HepG2 (cell line): ENCODE results near the gene CNBD2. TPM values are rescaled to one million over a fixed set of nuclear protein-coding genes. Genes with fewer than 3 reads are reported as not detected.

Experiments
- ATAC-seq: fragments of 200-7000 bp; cut with Tn5 transposase; 3 replicates; pipeline ENCODE4 v1.9.1; 2020; ENCODE audit warnings: mild to moderate bottlenecking, moderate library complexity
- BruUV-seq: library from RNA; stranded (reverse); fragments of 400-500 nt; replicated peaks from 2 replicates; lab custom pipeline; 2021; lab: Mats Ljungman, UMichigan
- CTCF ChIA-PET: fragments of 300-600 bp; formaldehyde crosslinking; extraction: SDS; loops from one replicate; lab custom pipeline; 2021; ENCODE audit warnings: low total read pairs, inconsistent platforms, low intra/inter-chr PET ratio; lab: Yijun Ruan, JAX
- POLR2A ChIA-PET: fragments of 350-600 bp; sonication (Branson Sonifier 250); formaldehyde crosslinking; loops from one replicate; lab custom pipeline; 2020; ENCODE audit warnings: antibody characterized with exemption, inconsistent platforms; lab: Yijun Ruan, JAX
- DNase-seq: peaks from one replicate; pipeline ENCODE4 v3.0.0-alpha.2; 2015; ENCODE audit warnings: low spot score
- FAIRE-seq: peaks from 3 replicates; lab custom pipeline; 2011; peaks lifted over from hg19 to GRCh38; lab: Jason Lieb, UNC
- H2AFZ ChIP-seq: one replicate; pipeline ENCODE4 v1.6.1; 2011; ENCODE audit warnings: low read length, inconsistent platforms
- H3K27ac ChIP-seq: fragments of 300-600 bp; 3 replicates; pipeline ENCODE4 v1.8.0; 2011; ENCODE audit warnings: mixed run types, mild to moderate bottlenecking, mixed read lengths, low read length, inconsistent platforms; ENCODE audit not compliant: insufficient read depth; ENCODE audit errors: extremely low read length
- H3K27me3 ChIP-seq, 2 experiments: fragments of 200-600 bp in 1 of 2; 2 replicates in 1 of 2; 3 replicates in 1 of 2; pipeline versions ENCODE4 v1.6.0 to v1.8.0; 2011; ENCODE audit warnings: low read length in 2 of 2, mild to moderate bottlenecking in 2 of 2, moderate library complexity in 2 of 2, inconsistent platforms in 1 of 2; ENCODE audit not compliant: insufficient read depth in 2 of 2, control insufficient read depth in 1 of 2
- H3K36me3 ChIP-seq, 2 experiments: fragments of 200-600 bp in 1 of 2; replicated peaks in 1 of 2; 2 replicates in 1 of 2; 3 replicates in 1 of 2; pipeline versions ENCODE4 v1.5.1 to v1.8.0; 2011; ENCODE audit warnings: low read length in 2 of 2, inconsistent platforms in 1 of 2; ENCODE audit not compliant: insufficient read depth in 2 of 2, control insufficient read depth in 1 of 2
- H3K4me1 ChIP-seq: 2 replicates; pipeline ENCODE4 v1.5.1; 2012; ENCODE audit warnings: low read length, inconsistent platforms; ENCODE audit not compliant: insufficient read depth
- H3K4me2 ChIP-seq: 2 replicates; pipeline ENCODE4 v1.6.0; 2011; ENCODE audit warnings: low read depth, low read length, inconsistent platforms
- H3K4me3 ChIP-seq, 3 experiments: fragments of 200-600 bp in 1 of 3; sonication (generic), shearing (Covaris generic) in 1 of 3; replicated peaks in 1 of 3; 2 replicates each; pipeline ENCODE4 v1.5.1; 2011 to 2016; ENCODE audit warnings: low read length in 3 of 3, inconsistent platforms in 2 of 3, low read depth in 2 of 3, mild to moderate bottlenecking in 2 of 3, control low read depth in 1 of 3, mixed read lengths in 1 of 3; ENCODE audit not compliant: insufficient read depth in 1 of 3
- H3K79me2 ChIP-seq: one replicate; pipeline ENCODE4 v1.6.1; 2011; ENCODE audit warnings: low read length, inconsistent platforms; ENCODE audit not compliant: insufficient read depth
- H3K9ac ChIP-seq: 2 replicates; pipeline ENCODE4 v1.6.0; 2011; ENCODE audit warnings: mild to moderate bottlenecking, low read depth, low read length, inconsistent platforms; ENCODE audit not compliant: insufficient read depth
- H3K9me3 ChIP-seq: 2 replicates; pipeline ENCODE4 v1.5.1; 2012; ENCODE audit warnings: mild to moderate bottlenecking, low read length
- H4K20me1 ChIP-seq: 2 replicates; pipeline ENCODE4 v1.6.0; 2011; ENCODE audit warnings: inconsistent platforms, mild to moderate bottlenecking, low read length, moderate library complexity; ENCODE audit not compliant: insufficient read depth
- FOXK1 ChIP-seq: sonication (generic); formaldehyde crosslinking; IDR thresholded peaks from 2 replicates; pipeline ENCODE4 v1.4.0; 2020; ENCODE audit warnings: low read depth, missing genetic modification reagents, borderline replicate concordance
- FOXM1 ChIP-seq: sonication (generic); formaldehyde crosslinking; IDR thresholded peaks from 2 replicates; pipeline ENCODE4 v1.5.0; 2020; ENCODE audit warnings: missing genetic modification reagents
- HIVEP1 ChIP-seq: sonication (generic); formaldehyde crosslinking; IDR thresholded peaks from 2 replicates; pipeline ENCODE4 v1.4.0; 2020; ENCODE audit warnings: mild to moderate bottlenecking, missing genetic modification reagents
- MZF1 ChIP-seq: sonication (generic); formaldehyde crosslinking; IDR thresholded peaks from 2 replicates; pipeline ENCODE4 v1.8.1; 2023; ENCODE audit warnings: mild to moderate bottlenecking, missing genetic modification reagents, borderline replicate concordance
- NR2F2 ChIP-seq: IDR thresholded peaks from 2 replicates; pipeline ENCODE4 v1.6.1; 2012; ENCODE audit warnings: low read depth, inconsistent platforms, borderline replicate concordance
- SMAD9 ChIP-seq: sonication (generic); formaldehyde crosslinking; IDR thresholded peaks from 2 replicates; pipeline ENCODE4 v1.5.1; 2020; ENCODE audit warnings: mild to moderate bottlenecking, missing genetic modification reagents
- ZNF274 ChIP-seq: sonication (generic); formaldehyde crosslinking; IDR thresholded peaks from 2 replicates; pipeline ENCODE4 v1.5.1; 2020; ENCODE audit warnings: mild to moderate bottlenecking, missing genetic modification reagents
- ZNF3 ChIP-seq: IDR thresholded peaks from 2 replicates; pipeline ENCODE4 v1.7.0; 2017; ENCODE audit warnings: inconsistent platforms
- ZNF501 ChIP-seq: sonication (generic); formaldehyde crosslinking; IDR thresholded peaks from 2 replicates; pipeline ENCODE4 v1.5.1; 2020; ENCODE audit warnings: mild to moderate bottlenecking, moderate library complexity, missing genetic modification reagents
- ZNF761 ChIP-seq: sonication (generic); formaldehyde crosslinking; conservative IDR thresholded peaks from 2 replicates; pipeline ENCODE4 v1.4.0; 2020; ENCODE audit warnings: mild to moderate bottlenecking, missing genetic modification reagents
- WGBS: methylation state at CpG from one replicate; pipeline ENCODE4 v1.1.6; 2017; ENCODE audit warnings: low lambda C conversion rate; 5-methylcytosine and 5-hydroxymethylcytosine counted together
- in situ Hi-C: cut with HindIII; loops from 2 replicates; pipeline ENCODE4 v1.10.0; 2017; ENCODE audit warnings: low pct_unique_long_range_greater_than_20kb; ENCODE audit not compliant: extremely low pct_ligation_motif_present
- intact Hi-C: fragments of 100-400 bp; cut with micrococcal nuclease; formaldehyde crosslinking; loops from one replicate; pipeline ENCODE4 v1.10.0; 2022; ENCODE audit not compliant: unreplicated experiment
- polyA plus RNA-seq, 8 experiments: library from polyadenylated mRNA; depleted of rRNA in 3 of 8; stranded (reverse) in 7 of 8; unstranded in 1 of 8; fragments of >200 nt; fragmentation: Illumina TruSeq in 4 of 8; extraction: Trizol in 4 of 8; gene quantifications; 2 replicates each; pipeline versions ENCODE4 v1.2.1 to v1.2.3, GENCODE V29; 2011 to 2016; ENCODE audit warnings: low read depth in 4 of 8, missing spikeins in 1 of 8, mixed read lengths in 1 of 8; ENCODE audit not compliant: insufficient read depth in 1 of 8
- total RNA-seq, 5 experiments: library from RNA; depleted of rRNA; stranded (reverse); fragments of >200 nt; fragmentation: Illumina TruSeq; extraction: Trizol; gene quantifications; 2 replicates each; pipeline ENCODE4 v1.2.3, GENCODE V29; 2016; ENCODE audit warnings: low read depth in 1 of 5
- TF ChIP-seq, protein P1 (sequence below): sonication (generic); formaldehyde crosslinking; IDR thresholded peaks from 2 replicates; pipeline ENCODE4 v1.4.0; 2020; ENCODE audit warnings: low read depth, mild to moderate bottlenecking, missing genetic modification reagents
- TF ChIP-seq, protein P2 (sequence below): sonication (generic); formaldehyde crosslinking; conservative IDR thresholded peaks from 2 replicates; pipeline ENCODE4 v1.8.0; 2022; ENCODE audit warnings: low read depth, missing genetic modification reagents
- TF ChIP-seq, protein P3 (sequence below): sonication (generic); formaldehyde crosslinking; IDR thresholded peaks from 2 replicates; pipeline ENCODE4 v1.4.0; 2020; ENCODE audit warnings: mild to moderate bottlenecking, low read depth, missing genetic modification reagents

CNBD2 gene
- total and polyA plus RNA-seq, 2 of the 13 experiments (the other 11 are each of a cell fraction or from before 2014, with no cell fraction given): 12.4 to 22.8 TPM

DNA sequence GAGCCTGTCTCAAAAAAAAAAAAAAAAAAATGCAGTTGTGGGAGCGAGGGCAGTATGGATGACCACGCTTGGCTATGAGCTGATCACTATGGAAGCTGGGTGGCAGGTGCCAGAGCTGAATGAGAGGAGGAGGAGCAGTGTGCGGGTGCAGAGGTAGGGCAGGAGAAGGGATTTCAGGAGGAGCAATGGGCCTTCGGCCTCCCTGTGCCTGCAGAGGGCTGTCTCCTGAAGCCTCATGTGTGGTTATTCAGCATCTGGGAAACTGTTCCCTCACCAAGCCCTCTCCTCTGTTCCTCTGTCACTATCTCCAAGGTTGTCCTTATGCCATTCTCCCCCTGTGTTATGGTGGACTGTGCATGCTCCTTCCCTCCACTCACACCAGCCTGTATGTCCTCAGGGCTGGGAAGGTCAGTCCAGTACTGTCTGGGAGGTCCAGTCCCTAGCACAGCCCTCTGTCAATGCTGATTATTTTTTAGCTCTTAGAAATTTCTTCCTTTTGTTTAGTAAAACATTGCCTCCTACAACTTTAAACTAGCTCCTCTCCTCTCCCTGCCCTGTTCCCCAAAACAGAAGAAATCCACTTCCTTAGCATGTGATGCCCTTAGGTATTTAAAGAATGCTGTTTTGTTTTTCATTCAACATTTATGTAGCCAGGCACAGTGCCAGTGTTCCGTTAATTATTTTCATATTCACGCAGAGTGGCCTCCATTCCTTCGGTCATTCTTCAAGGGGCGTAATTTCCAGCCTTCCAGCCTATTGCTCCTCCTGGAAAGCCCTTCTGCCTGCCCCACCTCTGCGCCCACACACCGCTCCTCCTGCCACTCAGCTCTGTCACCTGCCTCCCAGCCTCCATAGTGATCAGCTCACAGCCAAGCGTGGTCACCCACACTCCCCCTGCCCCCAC lies 48.9 kb downstream of the CNBD2 start:
- in situ Hi-C loops: no loop called here
- H3K9ac ChIP-seq: no peak overlapping the region
- H3K9me3 ChIP-seq: no peaks in the 10 kb centered on the region
- H4K20me1 ChIP-seq: no peaks in the 10 kb centered on the region
- TF ChIP-seq MZF1 (CRISPR knock-in tag) (no peak), SMAD9 (CRISPR knock-in tag) (no peak), HIVEP1 (CRISPR knock-in tag) (no peak), ZNF761 (CRISPR knock-in tag) (no peak), NR2F2 (0 out of 2 replicates have a peak, but pooled peaks have one; percentile 4), FOXM1 (no peak), ZNF274 (CRISPR knock-in tag) (0 out of 2 replicates have a peak, but pooled peaks have one; percentile 5), FOXK1 (CRISPR knock-in tag) (no peak), ZNF501 (CRISPR knock-in tag) (0 out of 2 replicates have a peak, but pooled peaks have one; percentile 29), ZNF3 (peak; percentile 77; the same call in 1 of the 2 replicates)
- TF ChIP-seq, protein P1, sequence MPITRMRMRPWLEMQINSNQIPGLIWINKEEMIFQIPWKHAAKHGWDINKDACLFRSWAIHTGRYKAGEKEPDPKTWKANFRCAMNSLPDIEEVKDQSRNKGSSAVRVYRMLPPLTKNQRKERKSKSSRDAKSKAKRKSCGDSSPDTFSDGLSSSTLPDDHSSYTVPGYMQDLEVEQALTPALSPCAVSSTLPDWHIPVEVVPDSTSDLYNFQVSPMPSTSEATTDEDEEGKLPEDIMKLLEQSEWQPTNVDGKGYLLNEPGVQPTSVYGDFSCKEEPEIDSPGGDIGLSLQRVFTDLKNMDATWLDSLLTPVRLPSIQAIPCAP (CRISPR knock-in tag): 0 out of 2 replicates have a peak, but pooled peaks have one; percentile 7
- TF ChIP-seq, protein P2, sequence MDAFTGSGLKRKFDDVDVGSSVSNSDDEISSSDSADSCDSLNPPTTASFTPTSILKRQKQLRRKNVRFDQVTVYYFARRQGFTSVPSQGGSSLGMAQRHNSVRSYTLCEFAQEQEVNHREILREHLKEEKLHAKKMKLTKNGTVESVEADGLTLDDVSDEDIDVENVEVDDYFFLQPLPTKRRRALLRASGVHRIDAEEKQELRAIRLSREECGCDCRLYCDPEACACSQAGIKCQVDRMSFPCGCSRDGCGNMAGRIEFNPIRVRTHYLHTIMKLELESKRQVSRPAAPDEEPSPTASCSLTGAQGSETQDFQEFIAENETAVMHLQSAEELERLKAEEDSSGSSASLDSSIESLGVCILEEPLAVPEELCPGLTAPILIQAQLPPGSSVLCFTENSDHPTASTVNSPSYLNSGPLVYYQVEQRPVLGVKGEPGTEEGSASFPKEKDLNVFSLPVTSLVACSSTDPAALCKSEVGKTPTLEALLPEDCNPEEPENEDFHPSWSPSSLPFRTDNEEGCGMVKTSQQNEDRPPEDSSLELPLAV: no peak
- TF ChIP-seq, protein P3, sequence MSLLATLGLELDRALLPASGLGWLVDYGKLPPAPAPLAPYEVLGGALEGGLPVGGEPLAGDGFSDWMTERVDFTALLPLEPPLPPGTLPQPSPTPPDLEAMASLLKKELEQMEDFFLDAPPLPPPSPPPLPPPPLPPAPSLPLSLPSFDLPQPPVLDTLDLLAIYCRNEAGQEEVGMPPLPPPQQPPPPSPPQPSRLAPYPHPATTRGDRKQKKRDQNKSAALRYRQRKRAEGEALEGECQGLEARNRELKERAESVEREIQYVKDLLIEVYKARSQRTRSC (CRISPR knock-in tag): no peak
- POLR2A ChIA-PET: no interaction called here
- intact Hi-C loops: no loop called here
- FAIRE-seq (no peak), DNase-seq (no peak), ATAC-seq (peak; percentile 44)
- CTCF ChIA-PET: no interaction called here
- H3K36me3 ChIP-seq: no peaks in the 10 kb centered on the region
- H2AFZ ChIP-seq: no peak overlapping the region
- no TSS peak for BruUV-seq
- H3K4me3 ChIP-seq: no peak overlapping the region
- no peaks in the 10 kb centered on the region for H3K79me2 ChIP-seq
- H3K27ac ChIP-seq: no peak overlapping the region
- 0 out of 5 replicates have a peak, but pooled peaks cover 0 to 5% of the 10 kb centered on the region in 2 experiments for H3K27me3 ChIP-seq
- H3K4me2 ChIP-seq: peak overlapping the region; percentile 58; the same call in 1 of the 2 replicates
- 25% methylated on average over 11 of the region's 11 CpGs for WGBS
- peaks cover 30% of the 10 kb centered on the region for H3K4me1 ChIP-seq
